KMS-11 (cell line): ENCODE results near the gene PPIF.

Experiments
- H2AFZ ChIP-seq: fragments of 200-600 bp; sonication (generic); 2 replicates; pipeline ENCODE4 v1.6.1; 2016; ENCODE audit warnings: antibody characterized with exemption, mixed run types, low read depth
- H3K27ac ChIP-seq: fragments of 200-600 bp; sonication (generic); 2 replicates; pipeline ENCODE4 v1.6.1; 2016; ENCODE audit warnings: mild to moderate bottlenecking, mixed run types
- H3K27me3 ChIP-seq: fragments of 200-600 bp; sonication (generic); 2 replicates; pipeline ENCODE4 v1.6.1; 2017; ENCODE audit warnings: mild to moderate bottlenecking, low read depth, mixed run types, moderate library complexity; ENCODE audit not compliant: insufficient read depth
- H3K36me3 ChIP-seq: fragments of 200-600 bp; sonication (generic); 2 replicates; pipeline ENCODE4 v1.6.1; 2017; ENCODE audit warnings: mild to moderate bottlenecking, mixed run types; ENCODE audit not compliant: insufficient read depth
- H3K4me1 ChIP-seq: fragments of 200-600 bp; sonication (generic); 2 replicates; pipeline ENCODE4 v1.6.1; 2016; ENCODE audit warnings: mild to moderate bottlenecking, low read depth, mixed run types; ENCODE audit not compliant: poor library complexity, severe bottlenecking
- H3K4me2 ChIP-seq: fragments of 200-600 bp; sonication (generic); 2 replicates; pipeline ENCODE4 v1.7.0; 2016; ENCODE audit warnings: mild to moderate bottlenecking, mixed run types
- H3K4me3 ChIP-seq: fragments of 200-600 bp; sonication (generic); IDR thresholded peaks from 2 replicates; pipeline ENCODE4 v1.6.1; 2017; ENCODE audit warnings: low read depth, low read length, mixed read lengths; ENCODE audit not compliant: insufficient read depth
- H3K79me2 ChIP-seq: fragments of 200-600 bp; sonication (generic); 2 replicates; pipeline ENCODE4 v1.6.1; 2016; ENCODE audit warnings: low read depth, mixed run types; ENCODE audit not compliant: insufficient read depth
- H3K9ac ChIP-seq: fragments of 200-600 bp; sonication (generic); 2 replicates; pipeline ENCODE4 v1.6.1; 2016; ENCODE audit warnings: mild to moderate bottlenecking, mixed run types
- H4K20me1 ChIP-seq: fragments of 200-600 bp; sonication (generic); 2 replicates; pipeline ENCODE4 v1.6.1; 2016; ENCODE audit warnings: mild to moderate bottlenecking, mixed run types; ENCODE audit not compliant: insufficient read depth
- CTCF ChIP-seq: fragments of 200-600 bp; sonication (generic); conservative IDR thresholded peaks from 2 replicates; pipeline ENCODE4 v1.6.1; 2017; ENCODE audit warnings: low read depth, mild to moderate bottlenecking, antibody characterized with exemption, low read length, moderate library complexity, mixed read lengths

The PPIF gene

GRCh38 chr10:79387466-79387973 is 40.3 kb downstream of the PPIF start:
- H3K36me3 ChIP-seq: no peaks in the 10 kb centered on the region
- TF ChIP-seq CTCF: no peak
- no peak overlapping the region for H3K4me3 ChIP-seq
- no peaks in the 10 kb centered on the region for H3K79me2 ChIP-seq
- H2AFZ ChIP-seq: no peak overlapping the region
- no peaks in the 10 kb centered on the region for H3K27me3 ChIP-seq
- no peak overlapping the region for H3K4me2 ChIP-seq
- no peak overlapping the region for H3K9ac ChIP-seq
- no peaks in the 10 kb centered on the region for H3K4me1 ChIP-seq
- no peaks in the 10 kb centered on the region for H4K20me1 ChIP-seq
- H3K27ac ChIP-seq: no peak overlapping the region

GRCh38 chr10:79387974-79388850 is 40.9 kb downstream of the PPIF start:
- no peaks in the 10 kb centered on the region for H3K27me3 ChIP-seq
- TF ChIP-seq CTCF: no peak
- no peaks in the 10 kb centered on the region for H3K36me3 ChIP-seq
- H2AFZ ChIP-seq: no peak overlapping the region
- H3K27ac ChIP-seq: no peak overlapping the region
- no peaks in the 10 kb centered on the region for H4K20me1 ChIP-seq
- H3K4me3 ChIP-seq: no peak overlapping the region
- no peaks in the 10 kb centered on the region for H3K4me1 ChIP-seq
- no peak overlapping the region for H3K4me2 ChIP-seq
- H3K79me2 ChIP-seq: no peaks in the 10 kb centered on the region
- H3K9ac ChIP-seq: no peak overlapping the region

- Histone ChIP-seq H3K9ac (no peak overlapping the region), H2AFZ (no peak overlapping the region), H3K27ac (no peak overlapping the region)
Observed at GRCh38 chr10:79390057-79390456, 42.8 kb downstream of the PPIF start.

GRCh38 chr10:79390551-79391229 is 43.4 kb downstream of the PPIF start:
- no peak for TF ChIP-seq CTCF
- H3K27me3 ChIP-seq: no peaks in the 10 kb centered on the region
- H3K4me2 ChIP-seq: no peak overlapping the region
- no peak overlapping the region for H2AFZ ChIP-seq
- no peaks in the 10 kb centered on the region for H3K4me1 ChIP-seq
- no peak overlapping the region for H3K27ac ChIP-seq
- H4K20me1 ChIP-seq: no peaks in the 10 kb centered on the region
- no peak overlapping the region for H3K9ac ChIP-seq
- no peaks in the 10 kb centered on the region for H3K36me3 ChIP-seq
- H3K79me2 ChIP-seq: no peaks in the 10 kb centered on the region
- no peak overlapping the region for H3K4me3 ChIP-seq

More at GRCh38 chr10:79390057-79390456, 42.8 kb downstream of the PPIF start:
- H3K4me2 ChIP-seq: no peak overlapping the region
- H3K36me3 ChIP-seq: no peaks in the 10 kb centered on the region
- H3K4me3 ChIP-seq: no peak overlapping the region
- H3K4me1 ChIP-seq: no peaks in the 10 kb centered on the region
- H4K20me1 ChIP-seq: no peaks in the 10 kb centered on the region
- no peak for TF ChIP-seq CTCF
- H3K79me2 ChIP-seq: no peaks in the 10 kb centered on the region
- no peaks in the 10 kb centered on the region for H3K27me3 ChIP-seq
